ENCODE results near the gene ALG3.

DNA sequence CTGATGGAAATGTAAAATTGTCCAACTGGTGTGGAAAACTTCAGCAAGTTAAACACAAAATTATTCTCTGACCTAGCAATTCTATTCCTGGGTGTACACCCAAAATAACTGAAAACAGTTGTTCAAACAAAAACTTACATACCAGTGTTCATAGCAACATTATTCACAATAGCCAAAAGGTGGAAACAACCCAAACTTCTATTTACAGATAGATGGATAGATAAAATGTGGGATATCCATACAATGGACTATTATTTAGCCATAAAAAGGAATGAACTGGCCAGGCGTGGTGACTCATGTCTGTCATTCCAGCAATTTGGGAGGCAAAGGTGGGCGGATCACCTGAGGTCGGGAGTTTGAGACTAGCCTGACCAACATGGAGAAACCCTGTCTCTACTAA is 26.2 kb downstream of the ALG3 start:
- no peak for TF ChIP-seq EZH2 (IDR thresholded peaks at IDR 0.05; ENCODE audit: low read depth)
- TF ChIP-seq, protein P1, sequence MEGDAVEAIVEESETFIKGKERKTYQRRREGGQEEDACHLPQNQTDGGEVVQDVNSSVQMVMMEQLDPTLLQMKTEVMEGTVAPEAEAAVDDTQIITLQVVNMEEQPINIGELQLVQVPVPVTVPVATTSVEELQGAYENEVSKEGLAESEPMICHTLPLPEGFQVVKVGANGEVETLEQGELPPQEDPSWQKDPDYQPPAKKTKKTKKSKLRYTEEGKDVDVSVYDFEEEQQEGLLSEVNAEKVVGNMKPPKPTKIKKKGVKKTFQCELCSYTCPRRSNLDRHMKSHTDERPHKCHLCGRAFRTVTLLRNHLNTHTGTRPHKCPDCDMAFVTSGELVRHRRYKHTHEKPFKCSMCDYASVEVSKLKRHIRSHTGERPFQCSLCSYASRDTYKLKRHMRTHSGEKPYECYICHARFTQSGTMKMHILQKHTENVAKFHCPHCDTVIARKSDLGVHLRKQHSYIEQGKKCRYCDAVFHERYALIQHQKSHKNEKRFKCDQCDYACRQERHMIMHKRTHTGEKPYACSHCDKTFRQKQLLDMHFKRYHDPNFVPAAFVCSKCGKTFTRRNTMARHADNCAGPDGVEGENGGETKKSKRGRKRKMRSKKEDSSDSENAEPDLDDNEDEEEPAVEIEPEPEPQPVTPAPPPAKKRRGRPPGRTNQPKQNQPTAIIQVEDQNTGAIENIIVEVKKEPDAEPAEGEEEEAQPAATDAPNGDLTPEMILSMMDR (conservative IDR thresholded peaks at IDR 0.05) = no peak
